ENCODE measurements around the gene MEIS2.

Gene MEIS2

GRCh38 chr15:37125143-37125542, 24.8 kb upstream of the MEIS2 start:
- H3K27ac ChIP-seq (ENCODE audit: low read length) = no peak overlapping the region

GRCh38 chr15:37124331-37124730, 24.0 kb upstream of the MEIS2 start:
- Histone ChIP-seq H3K27me3 (ENCODE audit: low read depth, low read length) (peaks cover 50% of the 10 kb centered on the region), H3K27ac (ENCODE audit: low read length) (no peak overlapping the region), H3K79me2 (ENCODE audit: low read length) (no peaks in the 10 kb centered on the region), H3K4me3 (ENCODE audit: low read length) (no peak overlapping the region), H3K36me3 (replicated peaks; ENCODE audit: low read depth, low read length) (no peaks in the 10 kb centered on the region), H3K9ac (ENCODE audit: low read length) (no peak overlapping the region), H3K4me2 (ENCODE audit: low read length) (no peak overlapping the region), H4K20me1 (ENCODE audit: insufficient read depth, low read length) (0 out of 2 replicates have a peak, but pooled peaks cover 2% of the 10 kb centered on the region), H3K4me1 (ENCODE audit: low read length) (peaks cover 7% of the 10 kb centered on the region), H3K9me3 (ENCODE audit: insufficient read depth, low read length) (no peaks in the 10 kb centered on the region), H2AFZ (ENCODE audit: low read depth, low read length) (no peak overlapping the region)
- TF ChIP-seq EZH2phosphoT487 (IDR thresholded peaks at IDR 0.05; ENCODE audit: low read depth) = no peak
- TF ChIP-seq, protein P1, sequence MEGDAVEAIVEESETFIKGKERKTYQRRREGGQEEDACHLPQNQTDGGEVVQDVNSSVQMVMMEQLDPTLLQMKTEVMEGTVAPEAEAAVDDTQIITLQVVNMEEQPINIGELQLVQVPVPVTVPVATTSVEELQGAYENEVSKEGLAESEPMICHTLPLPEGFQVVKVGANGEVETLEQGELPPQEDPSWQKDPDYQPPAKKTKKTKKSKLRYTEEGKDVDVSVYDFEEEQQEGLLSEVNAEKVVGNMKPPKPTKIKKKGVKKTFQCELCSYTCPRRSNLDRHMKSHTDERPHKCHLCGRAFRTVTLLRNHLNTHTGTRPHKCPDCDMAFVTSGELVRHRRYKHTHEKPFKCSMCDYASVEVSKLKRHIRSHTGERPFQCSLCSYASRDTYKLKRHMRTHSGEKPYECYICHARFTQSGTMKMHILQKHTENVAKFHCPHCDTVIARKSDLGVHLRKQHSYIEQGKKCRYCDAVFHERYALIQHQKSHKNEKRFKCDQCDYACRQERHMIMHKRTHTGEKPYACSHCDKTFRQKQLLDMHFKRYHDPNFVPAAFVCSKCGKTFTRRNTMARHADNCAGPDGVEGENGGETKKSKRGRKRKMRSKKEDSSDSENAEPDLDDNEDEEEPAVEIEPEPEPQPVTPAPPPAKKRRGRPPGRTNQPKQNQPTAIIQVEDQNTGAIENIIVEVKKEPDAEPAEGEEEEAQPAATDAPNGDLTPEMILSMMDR (IDR thresholded peaks at IDR 0.05; ENCODE audit: low read depth, low read length) = no peak

More at GRCh38 chr15:37125143-37125542, 24.8 kb upstream of the MEIS2 start:
- Histone ChIP-seq H3K4me1 (ENCODE audit: low read length) (peaks cover 7% of the 10 kb centered on the region), H3K9me3 (ENCODE audit: insufficient read depth, low read length) (no peaks in the 10 kb centered on the region), H3K4me3 (ENCODE audit: low read length) (no peak overlapping the region), H4K20me1 (ENCODE audit: insufficient read depth, low read length) (0 out of 2 replicates have a peak, but pooled peaks cover 2% of the 10 kb centered on the region), H3K79me2 (ENCODE audit: low read length) (no peaks in the 10 kb centered on the region), H2AFZ (ENCODE audit: low read depth, low read length) (no peak overlapping the region), H3K4me2 (ENCODE audit: low read length) (no peak overlapping the region), H3K27me3 (ENCODE audit: low read depth, low read length) (peaks cover 51% of the 10 kb centered on the region), H3K9ac (ENCODE audit: low read length) (no peak overlapping the region), H3K36me3 (replicated peaks; ENCODE audit: low read depth, low read length) (no peaks in the 10 kb centered on the region)
- TF ChIP-seq, protein P1 (IDR thresholded peaks at IDR 0.05; ENCODE audit: low read depth, low read length) = no peak
- no peak for TF ChIP-seq EZH2phosphoT487 (IDR thresholded peaks at IDR 0.05; ENCODE audit: low read depth)

DNA sequence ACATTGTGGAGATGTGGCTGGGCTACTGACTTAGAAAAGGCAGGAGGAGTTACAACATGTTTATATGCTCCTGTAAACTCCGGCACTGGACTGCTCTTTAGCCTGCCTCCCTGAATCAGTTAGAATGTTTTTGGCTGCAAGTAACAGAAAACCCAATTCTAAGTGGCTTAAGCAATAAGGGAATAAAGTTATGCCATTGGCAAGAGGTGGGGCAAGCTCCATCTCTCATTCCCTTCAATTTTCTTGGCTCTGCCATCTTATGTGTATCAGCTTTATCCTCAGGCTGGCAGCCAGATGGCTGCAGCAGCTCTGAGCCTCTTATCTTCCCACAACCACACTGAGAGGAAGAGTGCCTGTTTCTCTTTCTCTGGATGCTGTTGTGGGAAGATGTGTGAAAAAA, 22.4 kb upstream of the MEIS2 start:
- H3K36me3 ChIP-seq (replicated peaks; ENCODE audit: low read depth, low read length) = no peaks in the 10 kb centered on the region
- TF ChIP-seq, protein P1 (IDR thresholded peaks at IDR 0.05; ENCODE audit: low read depth, low read length) = no peak
- no peak for TF ChIP-seq EZH2phosphoT487 (IDR thresholded peaks at IDR 0.05; ENCODE audit: low read depth)

DNA sequence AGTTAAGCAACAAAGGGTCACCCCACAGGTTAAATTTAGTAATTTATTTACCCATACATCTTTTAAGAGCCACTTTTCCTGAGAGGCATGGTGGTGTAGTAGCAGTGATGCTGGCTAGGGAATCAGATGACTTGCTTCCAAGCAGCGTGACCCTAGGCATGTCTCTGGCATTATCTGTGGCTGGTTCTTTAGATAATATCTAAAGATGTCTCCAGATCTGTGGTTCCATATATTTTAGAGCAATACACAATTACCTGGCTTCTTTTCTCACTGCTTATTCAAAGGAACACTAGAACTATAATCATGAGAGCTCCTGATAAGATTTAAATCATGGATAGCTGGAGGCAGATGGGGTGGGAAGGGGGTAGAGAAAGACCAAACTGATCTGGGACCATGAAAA, 21.1 kb upstream of the MEIS2 start:
- H3K4me1 ChIP-seq (ENCODE audit: low read length) = peaks cover 7% of the 10 kb centered on the region
- H4K20me1 ChIP-seq (ENCODE audit: insufficient read depth, low read length) = 0 out of 2 replicates have a peak, but pooled peaks cover 2% of the 10 kb centered on the region
- no peak overlapping the region for H2AFZ ChIP-seq (ENCODE audit: low read depth, low read length)
- no peak for TF ChIP-seq EZH2phosphoT487 (IDR thresholded peaks at IDR 0.05; ENCODE audit: low read depth)
- TF ChIP-seq, protein P1 (IDR thresholded peaks at IDR 0.05; ENCODE audit: low read depth, low read length) = no peak
- H3K79me2 ChIP-seq (ENCODE audit: low read length) = no peaks in the 10 kb centered on the region
- peaks cover 34% of the 10 kb centered on the region for H3K27me3 ChIP-seq (ENCODE audit: low read depth, low read length)
- H3K4me2 ChIP-seq (ENCODE audit: low read length) = no peak overlapping the region
- H3K9ac ChIP-seq (ENCODE audit: low read length) = no peak overlapping the region
- H3K4me3 ChIP-seq (ENCODE audit: low read length) = no peak overlapping the region
- no peaks in the 10 kb centered on the region for H3K9me3 ChIP-seq (ENCODE audit: insufficient read depth, low read length)
- no peak overlapping the region for H3K27ac ChIP-seq (ENCODE audit: low read length)
- no peaks in the 10 kb centered on the region for H3K36me3 ChIP-seq (replicated peaks; ENCODE audit: low read depth, low read length)

More for the DNA sequence above, 22.4 kb upstream of the MEIS2 start:
- Histone ChIP-seq H3K9ac (ENCODE audit: low read length) (no peak overlapping the region), H3K4me1 (ENCODE audit: low read length) (peaks cover 7% of the 10 kb centered on the region), H2AFZ (ENCODE audit: low read depth, low read length) (no peak overlapping the region), H3K4me3 (ENCODE audit: low read length) (no peak overlapping the region), H3K9me3 (ENCODE audit: insufficient read depth, low read length) (no peaks in the 10 kb centered on the region), H4K20me1 (ENCODE audit: insufficient read depth, low read length) (0 out of 2 replicates have a peak, but pooled peaks cover 2% of the 10 kb centered on the region), H3K4me2 (ENCODE audit: low read length) (no peak overlapping the region), H3K27me3 (ENCODE audit: low read depth, low read length) (peaks cover 38% of the 10 kb centered on the region), H3K79me2 (ENCODE audit: low read length) (no peaks in the 10 kb centered on the region), H3K27ac (ENCODE audit: low read length) (no peak overlapping the region)

All from OCI-LY3 (cell line).